HepG2 (cell line): ENCODE results near the gene SNX21. TPM values are rescaled to one million over a fixed set of nuclear protein-coding genes. Genes with fewer than 3 reads are reported as not detected.

Source experiments
- ARID4A ChIP-seq: sonication (generic); formaldehyde crosslinking; IDR thresholded peaks from 2 replicates; pipeline ENCODE4 v1.5.0; 2020; ENCODE audit warnings: mild to moderate bottlenecking, missing genetic modification reagents, borderline replicate concordance
- ARID5B ChIP-seq: IDR thresholded peaks from 2 replicates; pipeline ENCODE4 v1.4.0; 2020; ENCODE audit warnings: mild to moderate bottlenecking, missing genetic modification reagents
- ATF3 ChIP-seq: sonication (generic); formaldehyde crosslinking; IDR thresholded peaks from 2 replicates; pipeline ENCODE4 v1.4.0; 2020; ENCODE audit warnings: missing genetic modification reagents
- HNRNPLL ChIP-seq: fragments of 200-400 bp; formaldehyde crosslinking; IDR thresholded peaks from 2 replicates; pipeline ENCODE4 v1.6.1; 2017; ENCODE audit warnings: mild to moderate bottlenecking, low read depth, low read length; ENCODE audit not compliant: poor library complexity, severe bottlenecking
- HOXA9 ChIP-seq: sonication (generic); formaldehyde crosslinking; IDR thresholded peaks from 2 replicates; pipeline ENCODE4 v1.8.1; 2022; ENCODE audit warnings: missing genetic modification reagents, mild to moderate bottlenecking, moderate library complexity, borderline replicate concordance
- IRF9 ChIP-seq: sonication (generic); formaldehyde crosslinking; IDR thresholded peaks from 2 replicates; pipeline ENCODE4 v1.8.0; 2022; ENCODE audit warnings: missing genetic modification reagents, mild to moderate bottlenecking, borderline replicate concordance
- KLF15 ChIP-seq: sonication (generic); formaldehyde crosslinking; IDR thresholded peaks from 2 replicates; pipeline ENCODE4 v1.8.1; 2023; ENCODE audit warnings: borderline replicate concordance, mild to moderate bottlenecking, inconsistent platforms, missing genetic modification reagents, mixed read lengths
- MIER2 ChIP-seq: IDR thresholded peaks from 2 replicates; pipeline ENCODE4 v1.6.1; 2016; ENCODE audit warnings: missing biosample characterization, missing genetic modification reagents
- MLLT10 ChIP-seq: sonication (generic); formaldehyde crosslinking; IDR thresholded peaks from 2 replicates; pipeline ENCODE4 v1.4.0; 2020; ENCODE audit warnings: missing genetic modification reagents
- NKX3-1 ChIP-seq: sonication (generic); formaldehyde crosslinking; IDR thresholded peaks from 2 replicates; pipeline ENCODE4 v1.5.0; 2020; ENCODE audit warnings: missing genetic modification reagents
- PRMT3 ChIP-seq: sonication (generic); formaldehyde crosslinking; IDR thresholded peaks from 2 replicates; pipeline ENCODE4 v1.8.1; 2022; ENCODE audit warnings: low read depth, mild to moderate bottlenecking, moderate library complexity, missing genetic modification reagents, borderline replicate concordance
- SP5 ChIP-seq: IDR thresholded peaks from 2 replicates; pipeline ENCODE4 v1.6.1; 2016; ENCODE audit warnings: low read depth, borderline replicate concordance
- SRSF4 ChIP-seq: fragments of 200-400 bp; formaldehyde crosslinking; IDR thresholded peaks from one replicate; pipeline ENCODE4 v1.6.1; 2018; ENCODE audit warnings: mild to moderate bottlenecking, low read depth, low read length, moderate library complexity; ENCODE audit not compliant: poor library complexity, severe bottlenecking
- THRA ChIP-seq: sonication (generic); formaldehyde crosslinking; IDR thresholded peaks from 2 replicates; pipeline ENCODE4 v1.4.0; 2020; ENCODE audit warnings: missing genetic modification reagents, borderline replicate concordance
- U2AF2 ChIP-seq: fragments of 200-400 bp; formaldehyde crosslinking; IDR thresholded peaks from 2 replicates; pipeline ENCODE4 v1.6.1; 2017; ENCODE audit warnings: low read depth, mild to moderate bottlenecking, low read length
- XRCC5 ChIP-seq: fragments of 200-400 bp; formaldehyde crosslinking; optimal IDR thresholded peaks from 2 replicates; pipeline ENCODE3; 2017; ENCODE audit warnings: mild to moderate bottlenecking, low read length
- ZNF33A ChIP-seq: sonication (generic); formaldehyde crosslinking; IDR thresholded peaks from 2 replicates; pipeline ENCODE4 v1.5.1; 2020; ENCODE audit warnings: missing genetic modification reagents, mild to moderate bottlenecking, moderate library complexity, borderline replicate concordance
- polyA plus RNA-seq, 8 experiments: library from polyadenylated mRNA; depleted of rRNA in 3 of 8; stranded (reverse) in 7 of 8; unstranded in 1 of 8; fragments of >200 nt; fragmentation: Illumina TruSeq in 4 of 8; extraction: Trizol in 4 of 8; gene quantifications; 2 replicates each; pipeline versions ENCODE4 v1.2.1 to v1.2.3, GENCODE V29; 2011 to 2016; ENCODE audit warnings: low read depth in 4 of 8, missing spikeins in 1 of 8, mixed read lengths in 1 of 8; ENCODE audit not compliant: insufficient read depth in 1 of 8
- total RNA-seq, 5 experiments: library from RNA; depleted of rRNA; stranded (reverse); fragments of >200 nt; fragmentation: Illumina TruSeq; extraction: Trizol; gene quantifications; 2 replicates each; pipeline ENCODE4 v1.2.3, GENCODE V29; 2016; ENCODE audit warnings: low read depth in 1 of 5

Gene SNX21
- total and polyA plus RNA-seq, 2 of the 13 experiments (the other 11 are each of a cell fraction or from before 2014, with no cell fraction given) = 7.7 to 12.8 TPM

- TF ChIP-seq PRMT3 (CRISPR knock-in tag) (no peak), ARID5B (peak; percentile 62), THRA (CRISPR knock-in tag) (peak; percentile 51), MLLT10 (CRISPR knock-in tag) (no peak), HNRNPLL (peak; percentile 75), KLF15 (CRISPR knock-in tag) (no peak), NKX3-1 (CRISPR knock-in tag) (peak; percentile 50; the same call in 1 of the 2 replicates), ATF3 (CRISPR knock-in tag) (no peak; the same call in 1 of the 2 replicates), HOXA9 (CRISPR knock-in tag) (no peak), IRF9 (CRISPR knock-in tag) (peak; percentile 90; the same call in 1 of the 2 replicates), U2AF2 (no peak), XRCC5 (peak; percentile 91), SP5 (CRISPR knock-in tag) (peak; percentile 39; the same call in 1 of the 2 replicates), ZNF33A (CRISPR knock-in tag) (no peak), ARID4A (CRISPR knock-in tag) (peak; percentile 98), SRSF4 (no peak), MIER2 (peak; percentile 48; the same call in 1 of the 2 replicates)
Measured at GRCh38 chr20:45857114-45857881, 23.7 kb downstream of the SNX21 start, which contains the start of the genes ACOT8 and ZSWIM3 (continued).
